SIG-M5 (cell line): ENCODE results near the gene BCL2.

ENCODE experiments used
- DNase-seq: peaks from one replicate; lab custom pipeline; 2025; lab: John Stamatoyannopoulos, UW

Gene BCL2

GRCh38 chr18:63309422-63309821 is 10.1 kb downstream of the BCL2 start:
- no peak for DNase-seq

- DNase-seq = no peak
These were observed 11.9 kb downstream of the BCL2 start for GRCh38 chr18:63307551-63308200.

- no peak for DNase-seq
These were observed 12.6 kb downstream of the BCL2 start for GRCh38 chr18:63306819-63307550.

GRCh38 chr18:63306249-63306648 is 13.3 kb downstream of the BCL2 start:
- no peak for DNase-seq

- DNase-seq = no peak
These were observed 16.0 kb downstream of the BCL2 start for GRCh38 chr18:63303547-63303946.

- no peak for DNase-seq
These were observed 16.7 kb downstream of the BCL2 start for GRCh38 chr18:63302636-63303405.

GRCh38 chr18:63302220-63302619 is 17.3 kb downstream of the BCL2 start:
- DNase-seq = no peak

GRCh38 chr18:63301434-63301833 is 18.1 kb downstream of the BCL2 start:
- no peak for DNase-seq

- DNase-seq = no peak
These were observed 19.5 kb downstream of the BCL2 start for GRCh38 chr18:63299837-63300745.

- no peak for DNase-seq
These were observed 20.9 kb downstream of the BCL2 start for GRCh38 chr18:63298400-63299365.

- no peak for DNase-seq
These were observed 21.7 kb downstream of the BCL2 start for GRCh38 chr18:63297687-63298399.

GRCh38 chr18:63293935-63294334 is 25.6 kb downstream of the BCL2 start:
- DNase-seq = no peak

GRCh38 chr18:63292831-63293683 is 26.5 kb downstream of the BCL2 start:
- DNase-seq = no peak

- no peak for DNase-seq
These were observed 28.3 kb downstream of the BCL2 start for GRCh38 chr18:63291278-63291677.

- DNase-seq = no peak
These were observed 28.8 kb downstream of the BCL2 start for GRCh38 chr18:63290821-63291200.

GRCh38 chr18:63290166-63290820 is 29.3 kb downstream of the BCL2 start:
- DNase-seq = no peak

GRCh38 chr18:63288311-63288710 is 31.3 kb downstream of the BCL2 start:
- DNase-seq = no peak

- DNase-seq = no peak
These were observed 31.8 kb downstream of the BCL2 start for GRCh38 chr18:63287691-63288220.
